ENCODE measurements around the gene AFAP1L2.

The AFAP1L2 gene

DNA sequence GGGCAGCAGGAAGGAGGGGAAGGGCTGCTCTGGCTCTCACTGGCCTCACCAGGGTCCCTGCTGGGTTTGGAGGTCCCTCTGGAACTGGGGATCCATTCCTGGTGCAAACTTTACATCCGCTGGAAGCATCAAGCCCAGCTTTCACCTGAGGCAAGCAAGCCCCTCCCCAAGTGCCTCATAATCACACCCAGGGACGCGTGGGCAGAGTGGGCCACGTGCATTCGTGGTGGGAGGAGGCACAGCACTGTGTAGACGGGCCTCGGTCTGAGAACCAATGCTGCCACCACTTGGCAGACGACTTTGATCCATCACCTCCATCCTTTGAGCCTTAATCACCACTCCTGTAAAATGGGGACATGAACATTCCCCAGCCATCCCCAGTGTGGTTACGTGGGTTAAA is 91.2 kb downstream of the AFAP1L2 start:
- Histone ChIP-seq H3K9ac (ENCODE audit: low read depth, low read length, poor library complexity, severe bottlenecking) (no peak overlapping the region), H3K27me3 (ENCODE audit: insufficient read depth, low read length, poor library complexity, severe bottlenecking) (no peaks in the 10 kb centered on the region), H3F3A (ENCODE audit: low read depth) (no peaks in the 10 kb centered on the region), H3K4me2 (ENCODE audit: low read depth, low read length, poor library complexity, severe bottlenecking) (no peak overlapping the region), H3K4me1 (ENCODE audit: insufficient read depth, low read length, poor library complexity, severe bottlenecking) (peaks cover 11% of the 10 kb centered on the region), H2AFZ (ENCODE audit: low read length) (no peak overlapping the region), H3K9me2 (replicated peaks; ENCODE audit: low read depth, low read length) (no peaks in the 10 kb centered on the region), H3K9me3 (ENCODE audit: insufficient read depth, low read depth, low read length) (no peaks in the 10 kb centered on the region), H3K79me2 (ENCODE audit: insufficient read depth, low read length) (no peaks in the 10 kb centered on the region), H3K36me3 (ENCODE audit: insufficient read depth, low read length) (no peaks in the 10 kb centered on the region), H4K20me1 (ENCODE audit: insufficient read depth, low read length, poor library complexity, severe bottlenecking) (no peaks in the 10 kb centered on the region), H3K4me3 (ENCODE audit: low read length, poor library complexity, severe bottlenecking) (no peak overlapping the region)
- no peak for TF ChIP-seq EZH2phosphoT487 (IDR thresholded peaks at IDR 0.05; ENCODE audit: borderline replicate concordance)
- TF ChIP-seq, protein P1, sequence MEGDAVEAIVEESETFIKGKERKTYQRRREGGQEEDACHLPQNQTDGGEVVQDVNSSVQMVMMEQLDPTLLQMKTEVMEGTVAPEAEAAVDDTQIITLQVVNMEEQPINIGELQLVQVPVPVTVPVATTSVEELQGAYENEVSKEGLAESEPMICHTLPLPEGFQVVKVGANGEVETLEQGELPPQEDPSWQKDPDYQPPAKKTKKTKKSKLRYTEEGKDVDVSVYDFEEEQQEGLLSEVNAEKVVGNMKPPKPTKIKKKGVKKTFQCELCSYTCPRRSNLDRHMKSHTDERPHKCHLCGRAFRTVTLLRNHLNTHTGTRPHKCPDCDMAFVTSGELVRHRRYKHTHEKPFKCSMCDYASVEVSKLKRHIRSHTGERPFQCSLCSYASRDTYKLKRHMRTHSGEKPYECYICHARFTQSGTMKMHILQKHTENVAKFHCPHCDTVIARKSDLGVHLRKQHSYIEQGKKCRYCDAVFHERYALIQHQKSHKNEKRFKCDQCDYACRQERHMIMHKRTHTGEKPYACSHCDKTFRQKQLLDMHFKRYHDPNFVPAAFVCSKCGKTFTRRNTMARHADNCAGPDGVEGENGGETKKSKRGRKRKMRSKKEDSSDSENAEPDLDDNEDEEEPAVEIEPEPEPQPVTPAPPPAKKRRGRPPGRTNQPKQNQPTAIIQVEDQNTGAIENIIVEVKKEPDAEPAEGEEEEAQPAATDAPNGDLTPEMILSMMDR (conservative IDR thresholded peaks at IDR 0.05; ENCODE audit: low read length) = no peak

DNA sequence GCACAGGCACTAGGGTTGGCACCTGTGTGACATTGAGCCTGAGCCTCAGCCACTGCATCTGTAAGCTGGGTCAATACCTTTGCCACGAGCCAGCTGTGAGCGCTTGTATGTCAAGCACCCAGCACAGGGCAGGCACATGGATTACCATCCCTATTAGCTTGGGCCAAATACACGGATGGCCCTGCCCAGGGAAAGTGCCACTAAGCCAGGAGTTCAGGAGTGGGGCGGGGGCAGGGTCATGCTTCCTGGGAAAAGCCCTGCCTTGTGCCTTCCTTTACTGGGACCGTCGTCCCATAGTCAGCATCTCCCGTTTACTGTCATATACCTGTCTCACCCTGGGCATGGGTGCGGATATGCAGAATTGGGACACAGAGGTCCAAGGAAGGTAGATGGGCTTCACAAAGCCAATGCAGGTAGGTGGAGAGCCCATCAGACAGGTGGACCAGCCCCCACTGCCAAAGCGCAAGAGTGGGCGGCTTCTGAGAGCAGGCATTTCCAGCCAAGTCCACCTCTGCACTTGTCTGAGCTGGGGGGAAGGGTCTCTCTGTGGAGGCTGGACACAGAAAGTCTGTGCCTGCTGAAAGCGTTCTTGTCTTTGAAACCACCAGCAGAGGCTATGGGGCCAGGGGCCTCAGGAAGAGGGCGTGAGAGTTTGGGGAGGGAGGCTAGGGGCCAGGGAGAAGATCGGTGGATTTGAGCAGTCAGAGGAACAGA is 92.6 kb downstream of the AFAP1L2 start:
- Histone ChIP-seq H3K4me2 (ENCODE audit: low read depth, low read length, poor library complexity, severe bottlenecking) (no peak overlapping the region), H4K20me1 (ENCODE audit: insufficient read depth, low read length, poor library complexity, severe bottlenecking) (no peaks in the 10 kb centered on the region), H3K9me3 (ENCODE audit: insufficient read depth, low read depth, low read length) (no peaks in the 10 kb centered on the region), H3K36me3 (ENCODE audit: insufficient read depth, low read length) (no peaks in the 10 kb centered on the region), H3K79me2 (ENCODE audit: insufficient read depth, low read length) (no peaks in the 10 kb centered on the region), H3K27me3 (ENCODE audit: insufficient read depth, low read length, poor library complexity, severe bottlenecking) (no peaks in the 10 kb centered on the region), H3K9ac (ENCODE audit: low read depth, low read length, poor library complexity, severe bottlenecking) (no peak overlapping the region), H2AFZ (ENCODE audit: low read length) (no peak overlapping the region), H3K9me2 (replicated peaks; ENCODE audit: low read depth, low read length) (no peaks in the 10 kb centered on the region), H3K4me1 (ENCODE audit: insufficient read depth, low read length, poor library complexity, severe bottlenecking) (peaks cover 11% of the 10 kb centered on the region), H3F3A (ENCODE audit: low read depth) (no peaks in the 10 kb centered on the region), H3K4me3 (ENCODE audit: low read length, poor library complexity, severe bottlenecking) (no peak overlapping the region)
- no peak for TF ChIP-seq EZH2phosphoT487 (IDR thresholded peaks at IDR 0.05; ENCODE audit: borderline replicate concordance)
- TF ChIP-seq, protein P1 (conservative IDR thresholded peaks at IDR 0.05; ENCODE audit: low read length) = no peak

DNA sequence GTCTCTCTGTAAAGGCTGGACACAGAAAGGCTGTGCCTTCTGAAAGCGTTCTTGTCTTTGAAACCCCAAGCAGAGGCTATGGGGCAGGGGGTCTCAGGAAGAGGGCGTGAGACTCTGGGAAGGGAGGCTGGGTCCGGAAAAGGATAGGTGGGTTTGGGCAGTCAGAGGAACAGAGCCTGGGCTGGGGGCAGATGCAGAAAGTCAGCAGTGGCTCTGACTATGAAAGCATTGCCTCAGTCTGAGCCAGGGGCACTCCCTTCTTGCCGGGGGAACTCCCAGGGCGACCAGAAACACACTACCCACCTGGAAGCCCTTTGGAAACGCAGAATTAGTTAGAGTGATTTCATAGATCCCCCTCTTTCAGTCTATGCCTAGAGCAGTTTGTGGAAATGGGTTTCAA is 93.3 kb downstream of the AFAP1L2 start:
- H3K9ac ChIP-seq (ENCODE audit: low read depth, low read length, poor library complexity, severe bottlenecking) = no peak overlapping the region
- H2AFZ ChIP-seq (ENCODE audit: low read length) = no peak overlapping the region
- no peak overlapping the region for H3K4me2 ChIP-seq (ENCODE audit: low read depth, low read length, poor library complexity, severe bottlenecking)
- H3K9me3 ChIP-seq (ENCODE audit: insufficient read depth, low read depth, low read length) = no peaks in the 10 kb centered on the region
- TF ChIP-seq EZH2phosphoT487 (IDR thresholded peaks at IDR 0.05; ENCODE audit: borderline replicate concordance) = no peak
- TF ChIP-seq, protein P1 (conservative IDR thresholded peaks at IDR 0.05; ENCODE audit: low read length) = no peak
- no peaks in the 10 kb centered on the region for H3K79me2 ChIP-seq (ENCODE audit: insufficient read depth, low read length)
- no peaks in the 10 kb centered on the region for H3F3A ChIP-seq (ENCODE audit: low read depth)
- H3K36me3 ChIP-seq (ENCODE audit: insufficient read depth, low read length) = no peaks in the 10 kb centered on the region
- no peaks in the 10 kb centered on the region for H4K20me1 ChIP-seq (ENCODE audit: insufficient read depth, low read length, poor library complexity, severe bottlenecking)
- no peak overlapping the region for H3K4me3 ChIP-seq (ENCODE audit: low read length, poor library complexity, severe bottlenecking)
- H3K9me2 ChIP-seq (replicated peaks; ENCODE audit: low read depth, low read length) = no peaks in the 10 kb centered on the region
- H3K4me1 ChIP-seq (ENCODE audit: insufficient read depth, low read length, poor library complexity, severe bottlenecking) = peaks cover 11% of the 10 kb centered on the region
- H3K27me3 ChIP-seq (ENCODE audit: insufficient read depth, low read length, poor library complexity, severe bottlenecking) = no peaks in the 10 kb centered on the region
